Measurements from ENCODE around the gene MYOM3.

DNA sequence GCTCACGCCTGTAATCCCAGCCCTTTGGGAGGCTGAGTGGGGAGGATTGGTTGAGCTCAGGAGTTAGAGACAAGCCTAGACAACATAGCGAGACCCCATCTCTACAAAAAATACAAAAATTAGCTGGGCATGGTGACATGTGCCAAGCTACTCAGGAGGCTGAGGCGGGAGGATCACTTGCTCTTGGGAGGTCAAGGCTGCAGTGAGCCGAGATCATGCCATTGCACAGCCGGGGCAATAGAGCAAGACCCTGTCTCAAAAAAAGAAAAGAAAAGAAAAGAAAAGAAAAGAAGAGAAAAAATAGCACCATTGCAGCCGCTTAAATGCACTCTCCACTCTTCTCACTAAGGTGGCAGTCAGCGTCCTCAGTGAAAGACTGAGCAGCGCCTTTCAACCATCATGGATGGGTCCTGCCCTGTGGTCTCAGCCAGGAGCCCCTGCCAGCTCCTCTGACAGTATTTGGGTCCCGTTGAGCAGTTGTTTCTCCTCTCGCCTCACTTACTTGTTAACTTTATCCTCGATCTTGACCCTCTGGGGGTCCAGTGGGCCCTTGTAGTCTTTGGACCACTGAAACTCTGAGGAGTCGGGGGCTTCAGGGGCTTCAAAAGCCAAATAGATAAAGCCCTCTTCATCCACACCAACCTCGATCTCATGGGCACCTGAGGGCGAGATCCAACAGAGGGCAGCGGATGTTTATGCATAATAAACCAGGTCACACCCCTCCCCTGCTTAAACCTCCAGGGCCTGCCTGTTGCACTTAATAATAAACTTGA is 36.9 kb downstream of the MYOM3 start:
- TF ChIP-seq YY1 (IDR thresholded peaks at IDR 0.05; ENCODE audit: insufficient read depth, insufficient read length) (no peak), ZNF274 (IDR thresholded peaks at IDR 0.05; ENCODE audit: low read depth, low read length) (no peak), SUZ12 (IDR thresholded peaks at IDR 0.05; ENCODE audit: extremely low read depth, insufficient read depth, insufficient read length) (no peak)
